ENCODE results near the gene CNOT6. TPM values are rescaled to one million over a fixed set of nuclear protein-coding genes. Genes with fewer than 3 reads are reported as not detected.

CNOT6 gene
- total RNA-seq, 3 donors from 2014 or later (not counting 1 experiment from before 2014, with no cell fraction given) = 20.9 to 32.4 (median 26.1) TPM

- no peaks in the 10 kb centered on the region for H3K9me3 Mint-ChIP-seq
- Histone ChIP-seq H3K27me3 (ENCODE audit: control insufficient read depth, insufficient read depth, low read length) (peaks cover 9% of the 10 kb centered on the region), H3K9me3 (ENCODE audit: control insufficient read depth, insufficient read depth, low read length) (no peaks in the 10 kb centered on the region), H3K4me1 (ENCODE audit: control insufficient read depth, insufficient read depth, low read length) (no peaks in the 10 kb centered on the region), H3K36me3 (ENCODE audit: control insufficient read depth, insufficient read depth, low read length) (no peaks in the 10 kb centered on the region), H3K27ac (ENCODE audit: low read length) (no peak overlapping the region), H3K4me3 (ENCODE audit: low read length) (no peak overlapping the region)
- 85% methylated on average over 10 of the region's 10 CpGs for WGBS (ENCODE audit: insufficient coverage)
- H3K27ac Mint-ChIP-seq = no peak overlapping the region
- no peak for DNase-seq
- no peak overlapping the region for H3K4me3 Mint-ChIP-seq
- ATAC-seq = no peak
- H3K27me3 Mint-ChIP-seq (ENCODE audit: low read depth in 2 of 2) = peaks cover 14 to 27% of the 10 kb centered on the region in 2 donors
- no peaks in the 10 kb centered on the region for H3K36me3 Mint-ChIP-seq
- TF ChIP-seq CTCF (IDR thresholded peaks at IDR 0.05) = no peak
- H3K4me1 Mint-ChIP-seq = no peaks in the 10 kb centered on the region
- intact Hi-C loops (cut with micrococcal nuclease) = no loop called here
These were observed 98.0 kb downstream of the CNOT6 start for GRCh38 chr5:180592176-180592575.

- H3K36me3 Mint-ChIP-seq = no peaks in the 10 kb centered on the region
- no peak for TF ChIP-seq CTCF (IDR thresholded peaks at IDR 0.05)
- Histone ChIP-seq H3K4me1 (ENCODE audit: control insufficient read depth, insufficient read depth, low read length) (no peaks in the 10 kb centered on the region), H3K27me3 (ENCODE audit: control insufficient read depth, insufficient read depth, low read length) (peaks cover 9% of the 10 kb centered on the region), H3K9me3 (ENCODE audit: control insufficient read depth, insufficient read depth, low read length) (no peaks in the 10 kb centered on the region), H3K36me3 (ENCODE audit: control insufficient read depth, insufficient read depth, low read length) (no peaks in the 10 kb centered on the region), H3K27ac (ENCODE audit: low read length) (no peak overlapping the region), H3K4me3 (ENCODE audit: low read length) (no peak overlapping the region)
- no peak for ATAC-seq
- H3K9me3 Mint-ChIP-seq = no peaks in the 10 kb centered on the region
- no peak overlapping the region for H3K27ac Mint-ChIP-seq
- WGBS (ENCODE audit: insufficient coverage) = 90% methylated on average over 19 of the region's 19 CpGs
- peaks cover 14 to 27% of the 10 kb centered on the region in 2 donors for H3K27me3 Mint-ChIP-seq (ENCODE audit: low read depth in 2 of 2)
- no peak for DNase-seq
- intact Hi-C loops (cut with micrococcal nuclease) = no loop called here
- H3K4me3 Mint-ChIP-seq = no peak overlapping the region
- H3K4me1 Mint-ChIP-seq = no peaks in the 10 kb centered on the region
These were observed 99.4 kb downstream of the CNOT6 start for GRCh38 chr5:180593446-180594206.

- H3K27ac ChIP-seq (ENCODE audit: low read length) = no peak overlapping the region
- H3K4me3 Mint-ChIP-seq = no peak overlapping the region
- H3K9me3 Mint-ChIP-seq = no peaks in the 10 kb centered on the region
- H3K36me3 Mint-ChIP-seq = no peaks in the 10 kb centered on the region
- 80% methylated on average over 17 of the region's 17 CpGs for WGBS (ENCODE audit: insufficient coverage)
- no peak overlapping the region for H3K27ac Mint-ChIP-seq
- H3K4me1 ChIP-seq (ENCODE audit: control insufficient read depth, insufficient read depth, low read length) = no peaks in the 10 kb centered on the region
- H3K27me3 ChIP-seq (ENCODE audit: control insufficient read depth, insufficient read depth, low read length) = peaks cover 7% of the 10 kb centered on the region
- no peaks in the 10 kb centered on the region for H3K36me3 ChIP-seq (ENCODE audit: control insufficient read depth, insufficient read depth, low read length)
- no peak for TF ChIP-seq CTCF (IDR thresholded peaks at IDR 0.05)
- no peak for DNase-seq
- peaks cover 14 to 19% of the 10 kb centered on the region in 2 donors for H3K27me3 Mint-ChIP-seq (ENCODE audit: low read depth in 2 of 2)
- intact Hi-C loops (cut with micrococcal nuclease) = no loop called here
- ATAC-seq = peak in 1 of 3 donors; percentile 36
- no peaks in the 10 kb centered on the region for H3K4me1 Mint-ChIP-seq
- H3K9me3 ChIP-seq (ENCODE audit: control insufficient read depth, insufficient read depth, low read length) = no peaks in the 10 kb centered on the region
- no peak overlapping the region for H3K4me3 ChIP-seq (ENCODE audit: low read length)
These were observed 100.3 kb downstream of the CNOT6 start for GRCh38 chr5:180594311-180595045.
